ENCODE results near the gene RAD23A. TPM values are rescaled to one million over a fixed set of nuclear protein-coding genes. Genes with fewer than 3 reads are reported as not detected.
"Not testable (repeated sequence)": the region's sequence is repeated elsewhere in the genome, so short reads cannot be mapped to it uniquely, and the experiment has no call there.

The RAD23A gene
- total RNA-seq, 1 experiment from 2014 or later = 354 TPM

DNA sequence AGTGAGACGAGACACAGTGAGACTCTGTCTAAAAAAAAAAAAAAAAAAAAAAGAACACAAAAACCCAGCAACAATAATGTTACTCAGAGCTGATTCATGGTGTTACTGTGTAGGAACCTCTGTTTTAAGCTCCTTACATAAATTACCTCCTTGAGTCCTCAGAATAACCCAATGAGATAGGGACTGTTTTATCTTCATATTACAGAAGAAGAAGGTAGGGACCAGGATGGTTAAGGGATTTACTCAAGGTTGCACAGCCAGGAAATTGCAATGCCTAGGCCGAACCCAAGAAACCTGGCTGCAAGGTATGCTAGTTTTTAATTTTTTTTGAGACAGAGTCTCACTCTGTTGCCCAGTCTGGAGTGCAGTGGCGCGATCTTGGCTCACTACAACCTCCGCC is 22.2 kb downstream of the RAD23A start:
- no peaks in the 10 kb centered on the region for H3K27me3 ChIP-seq
- no peaks in the 10 kb centered on the region for H3K36me3 ChIP-seq
- no peaks in the 10 kb centered on the region for H3K9me3 ChIP-seq
- no peak overlapping the region for H3K4me3 ChIP-seq
- DNase-seq = no peak

DNA sequence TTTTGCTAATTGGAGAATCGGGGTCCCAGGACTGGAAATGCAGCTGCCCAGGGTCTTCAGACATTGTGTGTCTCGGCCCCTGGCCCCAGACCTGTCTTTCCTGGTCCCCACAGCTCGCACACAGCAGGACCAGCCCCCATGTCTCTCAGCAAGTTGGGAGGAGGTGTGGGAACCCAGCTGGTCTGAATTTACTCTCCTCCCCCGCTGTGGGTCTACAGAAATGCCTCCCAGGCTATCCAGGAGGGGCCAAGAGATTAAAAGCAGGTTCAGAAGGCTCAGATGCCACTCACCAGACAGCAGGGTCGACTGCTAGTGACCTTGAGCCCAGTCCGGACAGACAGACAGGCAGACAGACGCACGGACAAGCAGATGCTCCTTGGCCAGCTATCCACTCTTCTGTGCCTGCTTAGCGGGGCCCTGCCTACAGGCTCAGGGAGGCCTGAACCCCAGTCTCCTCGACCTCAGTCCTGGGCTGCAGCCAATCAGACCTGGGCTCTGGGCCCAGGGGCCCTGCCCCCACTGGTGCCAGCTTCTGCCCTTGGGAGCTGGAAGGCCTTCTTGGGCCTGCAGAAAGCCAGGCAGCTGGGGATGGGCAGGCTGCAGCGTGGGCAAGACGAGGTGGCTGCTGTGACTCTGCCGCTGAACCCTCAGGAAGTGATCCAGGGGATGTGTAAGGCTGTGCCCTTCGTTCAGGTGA is 23.8 kb downstream of the RAD23A start, which contains the start of gene DAND5:
TSS of gene DAND5 (plus strand) at position 285 of the 697 bp plus-strand sequence. CDS start at position 370, 85 bp downstream.
- Histone ChIP-seq H3K4me3 (no peak within 1 kb of the TSS), H3K36me3 (no peaks in the 10 kb centered on the region)
- peak; percentile 59 for DNase-seq

DNA sequence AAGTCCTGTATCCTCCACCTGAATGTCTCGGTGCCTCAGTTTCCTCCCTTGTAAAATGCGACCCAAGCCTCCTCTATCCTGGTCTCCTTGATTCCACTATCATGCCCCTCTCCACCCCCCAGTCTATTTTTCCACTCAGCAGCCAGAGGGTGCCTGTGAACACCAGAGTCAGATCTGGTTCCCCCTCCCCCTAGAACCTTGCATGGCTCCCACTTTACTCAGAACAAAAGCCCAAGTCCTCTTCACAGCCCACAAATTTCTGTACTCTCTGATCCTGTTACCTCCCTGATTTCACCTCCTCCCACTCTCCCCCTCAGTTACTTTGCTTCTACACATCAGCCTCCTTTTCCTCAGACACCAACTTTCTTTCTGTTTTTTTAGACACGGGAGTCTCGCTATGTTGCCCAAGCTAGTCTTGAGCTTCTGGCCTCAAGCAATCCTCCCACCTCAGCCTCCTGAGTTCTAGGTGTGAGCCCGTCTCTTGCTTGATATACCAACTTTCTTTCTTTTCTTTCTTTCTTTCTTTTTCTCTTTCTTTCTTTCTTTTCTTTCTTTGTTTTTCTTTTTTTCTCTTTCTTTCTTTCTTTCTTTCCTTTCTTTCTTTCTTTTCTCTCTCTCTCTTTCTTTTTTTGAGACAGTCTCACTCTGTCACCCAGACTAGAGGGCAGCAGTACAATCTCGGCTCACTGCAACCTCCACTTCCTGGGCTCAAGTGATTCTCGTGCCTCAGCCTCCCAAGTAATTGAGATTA is 24.6 kb downstream of the RAD23A start:
- H3K27me3 ChIP-seq = no peaks in the 10 kb centered on the region
- H3K9me3 ChIP-seq = no peaks in the 10 kb centered on the region
- DNase-seq = no peak
- no peaks in the 10 kb centered on the region for H3K36me3 ChIP-seq
- no peak overlapping the region for H3K4me3 ChIP-seq

More for the DNA sequence above, 23.8 kb downstream of the RAD23A start, which contains the start of gene DAND5:
- no peaks in the 10 kb centered on the region for H3K9me3 ChIP-seq
- H3K27me3 ChIP-seq = no peaks in the 10 kb centered on the region

DNA sequence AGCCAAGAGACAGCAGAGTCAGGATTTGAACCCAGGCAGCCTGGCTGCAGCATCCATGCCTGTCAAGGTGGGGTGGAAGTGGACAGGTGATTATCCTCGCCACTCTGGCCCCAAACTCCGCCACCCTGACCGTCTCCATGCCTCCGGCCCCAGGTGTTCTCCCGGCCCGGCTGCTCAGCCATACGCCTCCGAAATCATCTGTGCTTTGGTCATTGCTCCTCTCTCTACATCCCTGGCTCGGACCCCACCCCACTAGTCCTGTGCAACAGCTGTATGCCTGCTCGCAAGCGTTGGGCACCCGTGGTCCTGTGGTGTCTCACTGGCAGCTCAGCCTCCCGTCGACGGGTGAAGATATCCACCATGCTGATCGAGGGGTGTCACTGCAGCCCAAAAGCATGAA is 27.6 kb downstream of the RAD23A start:
- H3K9me3 ChIP-seq = no peaks in the 10 kb centered on the region
- H3K4me3 ChIP-seq = no peak overlapping the region
- DNase-seq = no peak
- no peaks in the 10 kb centered on the region for H3K27me3 ChIP-seq
- no peaks in the 10 kb centered on the region for H3K36me3 ChIP-seq

DNA sequence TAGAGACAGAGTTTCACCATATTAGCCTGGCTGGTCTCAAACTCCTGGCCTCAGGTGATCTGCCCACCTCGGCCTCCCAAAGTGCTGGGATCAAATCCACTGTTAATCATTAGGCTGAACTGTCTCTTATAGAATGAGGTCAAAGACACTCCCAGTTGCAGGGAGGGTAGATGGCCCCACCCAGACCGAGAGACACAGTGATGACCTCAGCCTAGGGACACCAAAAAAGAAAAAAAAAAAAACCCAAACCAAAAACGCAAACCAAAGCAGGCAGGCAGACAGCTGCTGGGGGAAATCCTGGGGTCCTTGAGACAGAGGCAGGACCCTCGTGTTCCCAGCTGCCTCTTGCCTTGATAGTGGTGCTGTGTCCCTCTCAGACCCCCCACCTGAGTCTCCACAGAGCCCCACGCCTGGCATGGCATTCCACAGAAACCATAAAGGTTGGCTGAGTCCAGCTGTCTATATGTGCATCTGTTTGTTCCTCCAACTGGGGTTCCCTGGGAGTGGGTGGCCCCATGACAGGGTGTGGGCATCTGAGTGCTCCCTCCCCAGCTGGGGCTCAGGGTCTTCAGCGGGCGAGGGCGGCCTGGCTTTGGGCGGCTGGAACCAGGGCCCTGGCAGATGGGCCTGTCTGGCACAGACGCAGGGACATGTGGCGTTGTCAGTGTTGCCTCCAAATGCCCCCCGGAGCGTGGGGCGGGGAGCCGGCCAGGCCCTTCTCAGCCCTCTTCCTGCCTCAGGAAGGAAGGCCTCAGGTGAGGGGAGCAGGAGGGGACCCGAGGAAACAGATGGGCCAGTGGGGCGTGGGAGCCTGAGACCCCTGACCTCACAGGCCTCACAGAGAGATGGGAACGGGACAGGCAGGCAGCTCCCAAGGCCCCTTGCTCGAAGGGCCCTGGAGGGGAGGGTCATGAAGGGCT is 28.9 kb downstream of the RAD23A start:
- DNase-seq = no peak
- H3K36me3 ChIP-seq = no peaks in the 10 kb centered on the region

DNA sequence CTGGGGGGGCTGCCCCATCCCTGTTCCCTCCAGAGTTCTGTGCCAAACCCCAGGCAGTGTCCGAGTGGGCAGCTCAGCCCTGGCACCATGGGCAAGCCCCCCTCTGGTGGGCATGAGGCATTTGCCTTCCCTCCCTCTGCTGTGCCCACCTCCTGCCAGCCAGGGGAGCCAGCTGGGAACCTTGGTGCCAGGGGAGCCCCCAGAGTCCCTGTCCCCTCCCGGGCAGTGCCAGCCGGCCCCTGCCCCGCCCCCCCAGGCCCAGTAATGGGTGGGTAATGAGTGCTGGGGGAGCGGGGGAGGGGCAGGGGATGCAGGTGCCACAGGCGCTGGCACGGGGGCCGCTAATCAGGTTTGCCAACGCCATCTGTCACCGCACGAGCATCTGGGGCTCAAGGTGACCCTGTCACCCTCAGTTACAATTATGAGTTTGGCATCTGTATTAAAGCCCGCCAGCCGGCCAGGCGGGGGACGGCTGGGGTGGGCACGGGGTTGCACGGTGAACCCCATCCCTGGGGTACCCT is 29.6 kb downstream of the RAD23A start:
- no peak for DNase-seq
- H3K9me3 ChIP-seq = no peaks in the 10 kb centered on the region
- no peaks in the 10 kb centered on the region for H3K36me3 ChIP-seq
- H3K27me3 ChIP-seq = no peaks in the 10 kb centered on the region
- no peak overlapping the region for H3K4me3 ChIP-seq

More for the DNA sequence above, 28.9 kb downstream of the RAD23A start:
- H3K27me3 ChIP-seq = no peaks in the 10 kb centered on the region
- H3K9me3 ChIP-seq = no peaks in the 10 kb centered on the region
- H3K4me3 ChIP-seq = no peak overlapping the region

DNA sequence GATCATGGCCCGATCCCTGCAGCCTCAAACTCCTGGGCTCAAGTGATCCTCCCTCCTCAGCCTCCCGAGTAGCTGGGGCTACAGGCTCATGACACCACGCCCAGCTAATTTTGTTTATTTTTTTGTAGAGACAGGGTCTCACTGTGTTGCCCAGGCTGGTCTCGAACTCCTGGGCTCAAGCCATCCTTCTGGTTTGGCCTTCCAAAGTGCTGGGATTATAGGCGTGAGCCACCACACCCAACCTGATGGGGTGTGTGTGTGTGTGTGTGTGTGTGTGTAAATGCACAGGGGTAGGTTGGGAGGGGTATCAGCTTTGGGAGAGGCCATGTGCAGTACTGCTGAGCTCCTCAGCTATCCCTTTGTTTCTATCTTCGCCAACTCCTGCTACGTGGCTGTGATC is 30.4 kb downstream of the RAD23A start:
- not testable (repeated sequence) for H3K4me3 ChIP-seq, H3K27me3 ChIP-seq, H3K36me3 ChIP-seq, DNase-seq, H3K9me3 ChIP-seq

DNA sequence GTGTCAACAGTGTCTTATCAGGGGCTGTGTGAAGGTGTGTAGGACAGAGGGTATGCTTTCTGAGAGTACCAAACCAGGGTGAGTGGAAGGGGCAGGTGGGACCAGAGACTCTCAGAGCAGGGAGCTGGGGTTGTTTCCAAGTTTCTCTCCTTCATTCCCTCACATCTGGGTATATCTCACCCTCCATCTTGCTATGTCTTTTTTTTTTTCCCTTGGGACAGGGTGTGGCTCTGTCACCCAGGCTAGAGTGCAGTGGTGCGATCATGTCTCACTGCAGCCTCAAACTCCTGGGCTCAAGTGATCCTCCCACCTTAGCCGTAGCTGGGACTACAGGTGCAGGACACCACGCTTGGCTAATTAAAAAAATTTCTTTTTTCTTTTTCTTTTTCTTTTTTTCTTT is 34.3 kb downstream of the RAD23A start:
- H3K27me3 ChIP-seq = no peaks in the 10 kb centered on the region
- no peaks in the 10 kb centered on the region for H3K36me3 ChIP-seq
- no peak for DNase-seq
- H3K4me3 ChIP-seq = no peak overlapping the region
- no peaks in the 10 kb centered on the region for H3K9me3 ChIP-seq

DNA sequence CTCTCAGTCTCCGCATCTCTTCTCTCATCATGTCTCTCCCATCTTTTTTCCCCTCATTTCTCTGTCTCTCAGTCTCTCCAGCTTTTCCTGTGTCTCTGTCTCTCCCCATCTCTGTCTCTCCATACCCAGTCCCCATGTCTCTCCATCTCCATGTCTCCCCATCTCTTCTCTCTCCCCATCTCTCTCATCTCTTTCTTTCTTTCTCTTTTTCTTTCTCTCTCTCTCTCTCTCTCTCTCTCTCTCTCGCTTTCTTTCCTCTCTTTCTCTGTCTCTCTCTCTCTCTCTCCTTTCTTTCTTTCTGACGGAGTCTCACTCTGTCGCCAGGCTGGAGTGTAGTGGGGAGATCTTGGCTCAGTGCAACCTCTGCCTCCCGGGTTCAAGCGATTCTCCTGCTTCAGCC is 37.0 kb downstream of the RAD23A start:
- no peaks in the 10 kb centered on the region for H3K27me3 ChIP-seq
- no peak overlapping the region for H3K4me3 ChIP-seq
- no peaks in the 10 kb centered on the region for H3K36me3 ChIP-seq
- no peak for DNase-seq
- H3K9me3 ChIP-seq = no peaks in the 10 kb centered on the region

DNA sequence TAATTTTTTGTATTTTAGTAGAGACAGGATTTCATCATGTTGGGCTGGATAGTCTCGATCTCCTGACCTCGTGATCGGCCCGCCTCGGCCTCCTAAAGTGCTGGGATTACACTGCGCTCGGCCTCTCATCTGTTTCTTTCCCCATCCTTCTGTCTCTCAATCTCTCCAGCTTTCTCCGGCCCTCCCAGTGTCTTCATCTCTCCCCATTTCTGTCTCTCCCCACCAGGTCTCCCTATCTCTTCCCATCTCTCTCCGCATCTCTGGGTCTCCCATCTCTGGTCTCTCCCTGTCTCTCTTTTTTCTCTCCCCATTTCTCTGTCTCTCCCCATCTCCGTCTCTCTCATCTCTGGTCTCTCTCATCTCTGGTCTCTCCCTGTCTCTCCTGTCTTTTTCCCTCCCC is 37.4 kb downstream of the RAD23A start:
- DNase-seq = no peak
- H3K27me3 ChIP-seq = no peaks in the 10 kb centered on the region
- H3K4me3 ChIP-seq = peak overlapping the region; percentile 28
- H3K9me3 ChIP-seq = no peaks in the 10 kb centered on the region
- no peaks in the 10 kb centered on the region for H3K36me3 ChIP-seq

DNA sequence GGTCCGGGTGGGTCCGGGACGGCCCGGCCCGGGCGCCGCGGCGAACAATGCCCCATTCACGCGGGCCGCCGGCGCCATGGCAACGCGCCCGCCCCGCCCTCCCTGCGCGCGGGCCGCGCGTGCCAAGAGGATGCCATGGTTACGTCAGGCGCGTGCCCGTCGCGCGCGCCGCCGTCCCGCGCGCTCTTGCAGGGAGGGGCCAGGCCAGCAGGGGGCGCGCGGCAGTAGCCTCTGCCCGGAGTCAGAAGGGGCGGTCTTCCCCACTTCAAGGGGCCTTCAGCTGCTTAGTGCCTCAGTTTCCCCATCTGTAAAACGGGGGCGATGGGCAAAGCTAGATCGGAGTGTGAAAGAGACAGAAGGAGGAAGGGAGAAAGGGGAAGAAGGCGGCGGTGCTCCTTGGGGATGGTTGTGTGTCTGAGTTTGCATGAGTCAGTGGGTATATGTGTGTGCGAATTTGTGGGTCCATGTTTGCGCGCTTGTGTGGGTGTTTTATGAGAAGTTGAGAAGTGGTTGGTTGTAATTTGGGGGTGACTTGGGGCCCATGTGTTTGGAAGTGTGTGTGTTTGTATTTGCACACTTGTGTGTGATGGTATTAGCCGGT is 38.0 kb downstream of the RAD23A start:
- peak; percentile 82 for DNase-seq
- peak overlapping the region; percentile 28 for H3K4me3 ChIP-seq

DNA sequence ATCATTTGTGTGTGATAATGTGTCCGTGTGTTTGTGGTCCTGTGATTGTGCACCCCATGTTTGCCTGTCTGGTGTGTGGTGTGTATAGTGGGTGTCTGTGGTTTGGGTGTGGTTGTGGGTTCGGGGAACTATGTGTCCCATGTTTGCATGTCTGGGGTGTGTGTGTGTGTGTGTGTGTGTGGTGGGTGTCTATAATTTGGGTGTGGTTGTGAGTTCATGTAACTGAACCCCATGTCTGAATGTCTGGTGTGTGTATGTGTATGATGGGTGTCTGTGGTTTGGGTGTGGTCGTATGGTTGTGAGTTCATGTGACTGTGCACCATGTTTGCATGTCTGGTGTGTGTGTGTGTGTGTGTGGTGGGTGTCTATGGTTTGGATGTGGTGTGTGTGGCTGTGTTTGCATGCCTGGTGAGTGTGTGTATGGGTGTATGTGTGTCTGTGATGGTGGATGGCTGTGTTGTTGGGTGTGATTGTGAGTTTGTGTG is 38.5 kb downstream of the RAD23A start:
- no peaks in the 10 kb centered on the region for H3K27me3 ChIP-seq
- no peak overlapping the region for H3K4me3 ChIP-seq
- no peaks in the 10 kb centered on the region for H3K36me3 ChIP-seq
- no peak for DNase-seq
- no peaks in the 10 kb centered on the region for H3K9me3 ChIP-seq

More for the DNA sequence above, 38.0 kb downstream of the RAD23A start:
- no peaks in the 10 kb centered on the region for H3K9me3 ChIP-seq
- H3K27me3 ChIP-seq = no peaks in the 10 kb centered on the region
- H3K36me3 ChIP-seq = no peaks in the 10 kb centered on the region

DNA sequence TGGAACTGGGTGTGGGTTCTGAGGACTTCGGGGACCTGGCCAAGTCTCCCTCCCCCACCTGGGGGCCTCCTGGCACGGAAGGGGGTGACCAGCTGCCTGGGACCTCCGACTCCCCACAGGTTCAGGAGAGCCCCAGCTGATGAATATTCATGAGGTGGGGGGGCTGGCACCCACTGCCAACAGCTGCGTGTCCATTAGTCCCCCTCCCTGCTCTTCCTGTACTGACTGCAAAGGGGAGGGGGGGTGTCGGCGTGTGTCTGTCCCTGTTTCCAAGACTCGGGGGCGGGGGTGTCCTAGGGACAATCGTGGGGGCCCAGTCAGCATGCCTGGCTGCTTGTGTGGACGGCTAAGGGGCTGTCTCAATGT is 39.0 kb downstream of the RAD23A start:
- Histone ChIP-seq H3K36me3 (no peaks in the 10 kb centered on the region), H3K4me3 (no peak overlapping the region), H3K9me3 (no peaks in the 10 kb centered on the region), H3K27me3 (no peaks in the 10 kb centered on the region)
- DNase-seq = no peak

DNA sequence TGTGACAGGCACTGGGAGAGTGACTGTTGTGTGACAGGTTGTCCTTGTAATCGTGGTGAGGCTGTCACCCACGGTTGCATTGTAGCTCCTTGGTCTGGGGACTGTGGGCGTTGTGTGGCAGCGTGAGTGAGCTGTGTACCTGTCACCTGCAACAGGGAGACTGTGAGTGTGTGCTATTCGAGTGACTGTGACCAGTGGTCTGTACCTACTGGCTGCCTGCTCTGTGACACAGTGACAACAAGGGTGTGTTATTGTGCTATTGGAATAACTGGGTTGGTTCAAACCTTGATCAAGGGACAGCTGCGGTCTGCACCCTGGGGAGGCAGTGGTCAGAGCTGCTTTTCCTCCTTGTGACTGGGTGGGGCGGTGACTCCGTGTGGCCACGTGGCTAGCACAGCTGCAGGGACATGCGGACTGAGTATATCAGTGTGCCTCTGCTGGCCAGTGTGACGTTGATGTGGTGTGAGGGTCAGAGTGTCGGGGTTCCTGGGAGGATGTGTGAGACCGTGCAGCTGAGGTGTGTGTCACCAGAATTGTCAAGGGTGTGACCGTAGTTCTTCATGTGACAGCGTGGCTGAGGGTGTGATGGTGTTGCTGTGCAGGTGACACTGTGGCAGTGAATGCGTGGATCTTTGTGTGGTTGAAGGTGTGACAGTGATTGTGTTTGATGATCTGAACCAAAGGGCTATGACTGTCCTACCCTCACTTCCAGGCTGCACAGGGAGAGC is 39.6 kb downstream of the RAD23A start:
- Histone ChIP-seq H3K4me3 (no peak overlapping the region), H3K9me3 (no peaks in the 10 kb centered on the region), H3K27me3 (no peaks in the 10 kb centered on the region), H3K36me3 (no peaks in the 10 kb centered on the region)
- no peak for DNase-seq

DNA sequence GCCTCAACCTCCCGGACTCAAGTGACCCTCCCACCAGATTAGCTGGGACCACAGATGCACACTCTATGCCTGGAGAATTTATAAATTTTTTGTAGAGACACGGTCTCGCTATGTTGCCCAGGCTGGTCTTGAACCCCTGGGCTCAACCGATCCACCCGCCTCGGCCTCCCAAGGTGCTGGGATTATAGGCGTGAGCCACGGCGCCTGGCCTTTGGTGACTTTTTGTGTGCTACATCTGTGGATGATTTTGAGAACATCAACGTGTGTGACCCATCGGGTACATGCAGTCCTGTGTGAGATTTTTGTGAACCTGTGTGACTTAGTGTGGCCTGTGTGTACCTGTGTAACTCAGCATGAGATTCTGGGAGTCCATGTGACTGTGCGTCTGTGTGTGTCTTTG is 41.1 kb downstream of the RAD23A start:
- Histone ChIP-seq H3K27me3 (no peaks in the 10 kb centered on the region), H3K36me3 (no peaks in the 10 kb centered on the region), H3K4me3 (no peak overlapping the region), H3K9me3 (no peaks in the 10 kb centered on the region)
- no peak for DNase-seq

DNA sequence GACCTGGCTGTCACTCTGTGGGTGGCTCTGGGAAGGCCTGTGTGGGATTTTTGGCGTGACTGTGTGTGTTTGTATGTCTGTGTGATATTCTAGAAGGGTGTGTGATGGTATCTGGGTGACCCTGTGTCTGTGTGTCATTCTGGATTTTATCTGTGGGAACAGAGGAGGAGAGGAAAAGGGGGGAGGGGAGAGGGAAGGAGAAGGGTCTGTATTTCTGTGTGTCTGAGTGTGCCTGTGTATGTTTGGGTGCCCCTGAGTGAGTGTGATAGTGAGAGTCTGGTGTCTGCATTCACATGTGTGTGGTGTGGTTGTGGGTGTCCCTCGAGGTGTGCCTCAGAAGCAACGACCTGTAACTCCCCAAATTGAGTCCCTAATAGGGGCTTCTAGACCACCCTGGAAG is 41.5 kb downstream of the RAD23A start:
- no peak for DNase-seq
- no peaks in the 10 kb centered on the region for H3K27me3 ChIP-seq
- no peaks in the 10 kb centered on the region for H3K36me3 ChIP-seq
- no peaks in the 10 kb centered on the region for H3K9me3 ChIP-seq
- no peak overlapping the region for H3K4me3 ChIP-seq

Measured in MG63 (cell line).